DND-41 (cell line): ENCODE data around the gene SEC14L5.

Source experiments
- ATAC-seq: fragments of 200-7000 bp; cut with Tn5 transposase; 3 replicates; pipeline ENCODE4 v1.9.1; 2021; ENCODE audit warnings: low read depth; ENCODE audit not compliant: insufficient read depth
- DNase-seq: peaks from one replicate; pipeline ENCODE4 v3.0.0-alpha.2; 2020
- H2AFZ ChIP-seq: 2 replicates; pipeline ENCODE4 v1.6.0; 2012; ENCODE audit warnings: low read depth, low read length
- H3K27ac ChIP-seq: 2 replicates; pipeline ENCODE4 v1.5.1; 2012; ENCODE audit warnings: low read length, inconsistent platforms
- H3K27me3 ChIP-seq: fragments of 200-600 bp; sonication (generic); 2 replicates; pipeline ENCODE4 v1.6.0; 2012; ENCODE audit warnings: low read length, mild to moderate bottlenecking, inconsistent platforms; ENCODE audit not compliant: insufficient read depth, poor library complexity
- H3K36me3 ChIP-seq: 2 replicates; pipeline ENCODE4 v1.5.1; 2012; ENCODE audit warnings: low read length, inconsistent platforms; ENCODE audit not compliant: insufficient read depth
- H3K4me1 ChIP-seq: 2 replicates; pipeline ENCODE4 v1.5.1; 2012; ENCODE audit warnings: mild to moderate bottlenecking, low read length; ENCODE audit not compliant: insufficient read depth
- H3K4me2 ChIP-seq: 2 replicates; pipeline ENCODE4 v1.6.0; 2012; ENCODE audit warnings: mild to moderate bottlenecking, moderate library complexity, low read length, inconsistent platforms; ENCODE audit not compliant: insufficient read depth
- H3K4me3 ChIP-seq, 2 experiments: fragments of 200-600 bp in 1 of 2; shearing (Covaris generic) in 1 of 2; 2 replicates each; pipeline ENCODE4 v1.5.1; 2012 to 2016; ENCODE audit warnings: inconsistent platforms in 2 of 2, low read length in 2 of 2, mild to moderate bottlenecking in 2 of 2, low read depth in 1 of 2, moderate library complexity in 1 of 2
- H3K79me2 ChIP-seq: 2 replicates; pipeline ENCODE4 v1.6.0; 2012; ENCODE audit warnings: low read length, inconsistent platforms; ENCODE audit not compliant: insufficient read depth
- H3K9ac ChIP-seq: 2 replicates; pipeline ENCODE4 v1.6.0; 2012; ENCODE audit warnings: low read depth, mild to moderate bottlenecking, inconsistent platforms, low read length, moderate library complexity
- H3K9me3 ChIP-seq: 2 replicates; pipeline ENCODE4 v1.5.1; 2012; ENCODE audit warnings: low read length, moderate library complexity, mild to moderate bottlenecking, inconsistent platforms; ENCODE audit not compliant: insufficient read depth, severe bottlenecking
- H4K20me1 ChIP-seq: 2 replicates; pipeline ENCODE4 v1.6.0; 2012; ENCODE audit warnings: low read length; ENCODE audit not compliant: insufficient read depth
- CTCF ChIP-seq: IDR thresholded peaks from 2 replicates; pipeline ENCODE4 v1.5.1; 2012; ENCODE audit warnings: borderline replicate concordance, low read length, moderate library complexity, mild to moderate bottlenecking; ENCODE audit not compliant: poor library complexity, severe bottlenecking; ENCODE audit errors: extremely low read depth
- EZH2 ChIP-seq: IDR thresholded peaks from 3 replicates; pipeline ENCODE4 v1.6.1; 2012; ENCODE audit warnings: borderline replicate concordance, low read depth, mild to moderate bottlenecking, moderate library complexity, low read length, inconsistent platforms; ENCODE audit not compliant: severe bottlenecking

The SEC14L5 gene

GRCh38 chr16:5015351-5015750, 57.2 kb downstream of the SEC14L5 start:
- Histone ChIP-seq H3K79me2 (no peaks in the 10 kb centered on the region), H3K4me2 (no peak overlapping the region)

GRCh38 chr16:5015887-5016286, 57.8 kb downstream of the SEC14L5 start:
- Histone ChIP-seq H3K36me3 (no peaks in the 10 kb centered on the region), H3K9ac (no peak overlapping the region), H3K9me3 (no peaks in the 10 kb centered on the region), H2AFZ (no peak overlapping the region), H3K4me3 (no peak overlapping the region), H3K4me2 (no peak overlapping the region), H3K79me2 (no peaks in the 10 kb centered on the region), H3K27ac (no peak overlapping the region), H3K4me1 (no peaks in the 10 kb centered on the region), H3K27me3 (no peaks in the 10 kb centered on the region), H4K20me1 (no peaks in the 10 kb centered on the region)
- TF ChIP-seq EZH2: no peak
- TF ChIP-seq CTCF: no peak
- ATAC-seq (no peak), DNase-seq (no peak)

More at GRCh38 chr16:5015351-5015750, 57.2 kb downstream of the SEC14L5 start:
- Histone ChIP-seq H3K4me3 (no peak overlapping the region), H3K36me3 (no peaks in the 10 kb centered on the region), H3K9ac (no peak overlapping the region), H3K27ac (no peak overlapping the region), H3K27me3 (no peaks in the 10 kb centered on the region), H3K4me1 (no peaks in the 10 kb centered on the region), H3K9me3 (no peaks in the 10 kb centered on the region), H4K20me1 (no peaks in the 10 kb centered on the region), H2AFZ (no peak overlapping the region)
- no peak for DNase-seq
- ATAC-seq: no peak
- TF ChIP-seq EZH2 (no peak), CTCF (no peak)

- no peaks in the 10 kb centered on the region for H4K20me1 ChIP-seq
- no peak overlapping the region for H3K9ac ChIP-seq
- no peaks in the 10 kb centered on the region for H3K27me3 ChIP-seq
- H3K4me3 ChIP-seq: no peak overlapping the region
- ATAC-seq: no peak
- H3K79me2 ChIP-seq: no peaks in the 10 kb centered on the region
- DNase-seq: no peak
- H2AFZ ChIP-seq: no peak overlapping the region
- H3K4me2 ChIP-seq: no peak overlapping the region
- TF ChIP-seq EZH2 (no peak), CTCF (no peak)
- no peaks in the 10 kb centered on the region for H3K4me1 ChIP-seq
- no peak overlapping the region for H3K27ac ChIP-seq
- H3K36me3 ChIP-seq: no peaks in the 10 kb centered on the region
- no peaks in the 10 kb centered on the region for H3K9me3 ChIP-seq
Measured at GRCh38 chr16:5016967-5017677, 59.0 kb downstream of the SEC14L5 start.
